CD4-positive, alpha-beta T cell treated with Interleukin-6 at 100 ng/mL for 8 hours (primary cell): ENCODE results near the gene AGFG2.
A peak's percentile ranks its signal among the peaks of the same experiment; 100 is the strongest.

ENCODE experiments used
- DNase-seq: peaks from one replicate; pipeline ENCODE4 v3.0.0-alpha.2; 2020; ENCODE audit warnings: mixed read lengths, low spot score

The AGFG2 gene

DNA sequence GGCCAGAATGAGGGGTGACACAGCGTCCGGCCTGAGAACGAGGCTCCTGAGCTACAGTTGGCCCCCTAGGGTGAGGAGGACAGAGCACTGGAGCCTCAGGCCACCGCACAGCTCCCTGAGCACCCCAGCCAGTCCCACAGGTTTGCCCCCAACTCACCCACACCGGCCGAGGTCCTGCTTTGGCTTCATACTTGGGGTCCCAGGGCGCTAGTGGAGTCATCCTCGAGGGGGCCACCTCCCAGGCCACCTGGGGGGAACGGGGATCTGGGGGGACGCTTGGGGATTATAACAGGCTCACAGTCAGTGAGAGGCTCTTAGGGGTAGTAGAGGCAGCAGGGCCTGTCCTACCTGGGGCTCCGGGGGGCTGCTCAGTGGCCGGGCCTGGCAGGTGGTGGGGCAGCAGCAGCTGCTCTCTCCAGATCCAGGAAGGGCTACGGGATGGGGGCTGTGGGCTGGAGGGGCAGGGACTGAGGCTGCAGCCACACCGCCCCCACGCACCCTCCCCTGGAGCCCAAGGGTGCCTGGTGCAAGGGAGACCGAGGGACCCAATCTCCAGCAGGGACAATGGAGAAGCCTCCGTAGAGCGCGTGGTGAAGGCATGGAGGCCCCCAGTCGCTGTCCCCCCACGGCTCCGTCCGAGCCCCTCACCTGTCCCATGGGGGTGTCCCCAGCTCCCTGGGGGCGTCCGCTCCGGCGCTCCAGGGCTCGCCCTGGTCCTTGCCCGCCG is 34.1 kb downstream of the AGFG2 start:
- DNase-seq = no peak

GRCh38 chr7:100573691-100574361 is 34.8 kb downstream of the AGFG2 start, which contains the start of gene SAP25:
Gene SAP25 (minus strand): TSS chr7:100573900. CDS start chr7:100573742, 158 bp downstream.
- no peak for DNase-seq

GRCh38 chr7:100574362-100575205 is 35.6 kb downstream of the AGFG2 start:
- no peak for DNase-seq

- no peak for DNase-seq
Measured at GRCh38 chr7:100575206-100575631, 36.2 kb downstream of the AGFG2 start.

- no peak for DNase-seq
Measured at GRCh38 chr7:100575746-100576383, 36.9 kb downstream of the AGFG2 start.

GRCh38 chr7:100576384-100576993 is 37.5 kb downstream of the AGFG2 start:
- no peak for DNase-seq

DNA sequence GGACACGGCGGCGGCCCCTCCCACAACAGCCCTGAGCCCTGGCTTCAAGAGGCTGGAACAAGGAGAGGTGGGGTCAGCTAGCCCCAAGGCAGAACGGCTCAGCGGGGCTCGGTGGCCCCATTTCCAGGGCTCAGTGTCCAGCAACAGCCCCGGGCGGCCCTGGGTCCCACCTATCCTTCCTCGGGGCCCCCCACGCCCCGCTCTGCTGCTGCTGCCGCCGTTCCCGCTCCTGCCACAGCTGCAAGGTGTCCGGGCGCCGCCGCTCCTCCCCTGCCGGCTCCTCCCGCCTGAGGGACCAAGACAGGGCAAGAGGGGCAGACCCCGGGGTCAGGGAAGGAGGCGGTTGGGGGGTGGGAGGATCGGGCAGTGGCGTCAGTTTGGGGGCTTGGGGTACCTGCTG is 38.1 kb downstream of the AGFG2 start:
- no peak for DNase-seq

- no peak for DNase-seq
Measured at GRCh38 chr7:100577507-100577906, 38.5 kb downstream of the AGFG2 start.

GRCh38 chr7:100578246-100579183 is 39.5 kb downstream of the AGFG2 start:
- no peak for DNase-seq

DNA sequence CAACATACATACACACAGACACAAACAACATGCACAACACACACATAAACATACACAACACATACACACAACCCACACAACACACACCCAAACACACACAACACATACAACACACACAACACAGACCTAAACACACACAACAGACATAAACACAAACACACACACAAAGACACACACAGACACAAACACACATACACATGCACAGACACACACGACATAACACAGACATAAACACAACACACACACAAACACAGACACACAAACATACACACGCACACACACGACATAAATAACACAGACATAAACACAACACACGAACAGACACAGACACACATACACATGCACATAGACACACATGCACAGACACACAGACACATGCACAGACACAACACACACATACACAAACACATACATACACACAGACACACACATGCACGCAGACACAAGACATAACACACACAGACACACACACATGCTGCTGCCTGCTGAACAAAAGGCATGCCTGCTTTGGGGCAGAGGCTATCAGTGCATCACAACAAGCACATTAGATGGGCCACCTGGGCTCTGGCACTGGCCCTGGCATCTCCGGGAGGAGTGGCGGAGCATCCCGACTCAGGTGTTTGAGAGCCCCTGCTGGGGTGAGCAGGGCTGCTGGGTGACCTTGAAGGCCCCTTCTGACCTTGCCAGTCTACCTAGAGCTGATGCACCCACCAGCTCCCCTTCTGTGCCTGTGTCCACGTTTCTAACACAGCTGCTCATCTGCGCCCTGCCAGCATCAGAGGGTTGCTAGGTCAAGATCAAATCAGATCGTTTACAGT is 41.7 kb downstream of the AGFG2 start:
- DNase-seq = no peak

DNA sequence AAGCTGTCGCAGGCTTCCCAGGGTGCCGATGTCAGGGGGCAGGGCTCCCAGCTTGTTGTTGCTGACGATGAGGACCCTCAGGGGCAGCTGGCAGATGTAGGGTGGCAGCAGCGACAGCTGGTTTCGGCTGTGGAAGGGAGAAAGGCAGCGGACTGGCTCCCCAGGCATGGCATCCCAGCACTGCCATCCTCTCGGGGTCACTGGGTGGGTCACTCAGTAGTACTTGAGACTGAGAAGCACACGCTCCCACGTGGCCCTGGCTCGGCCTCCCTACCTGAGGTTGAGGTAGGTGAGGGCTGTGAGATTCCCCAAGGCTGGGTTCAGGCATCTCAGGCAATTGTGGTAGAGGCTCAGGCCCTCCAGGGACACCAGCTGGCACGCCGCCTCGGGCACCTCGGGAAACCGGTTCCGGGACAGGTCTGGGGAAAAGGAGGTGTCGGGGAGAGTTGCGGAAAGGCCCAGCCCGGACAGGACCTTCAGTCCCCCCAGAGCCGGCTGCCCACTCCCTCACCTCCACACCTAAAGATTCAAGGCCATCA is 43.1 kb downstream of the AGFG2 start:
- no peak for DNase-seq

DNA sequence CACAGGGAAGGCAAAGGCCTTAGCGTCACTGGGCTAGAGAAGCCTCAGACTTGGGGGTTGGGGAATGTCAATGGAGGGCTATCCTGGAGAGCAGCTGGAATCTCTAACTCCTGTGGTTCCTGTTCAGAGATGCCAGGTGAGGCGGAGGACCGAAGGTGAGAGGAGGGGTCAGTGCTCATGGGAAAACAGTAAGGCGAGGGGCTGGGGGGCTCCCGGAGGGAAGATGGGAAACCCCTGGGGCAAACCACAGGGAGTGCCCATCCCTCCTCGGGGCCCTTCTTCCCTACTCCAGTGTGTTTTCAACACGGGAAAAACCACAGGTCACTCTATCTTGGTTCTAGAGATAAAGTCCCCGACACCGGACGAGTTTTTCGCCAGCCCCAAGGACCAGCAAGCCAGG is 43.6 kb downstream of the AGFG2 start:
- DNase-seq = no peak

GRCh38 chr7:100583132-100584053 is 44.4 kb downstream of the AGFG2 start:
- DNase-seq = peak; percentile 77

GRCh38 chr7:100584054-100584682 is 45.2 kb downstream of the AGFG2 start:
- DNase-seq = no peak

- DNase-seq = no peak
Measured at GRCh38 chr7:100584683-100585510, 45.9 kb downstream of the AGFG2 start.

DNA sequence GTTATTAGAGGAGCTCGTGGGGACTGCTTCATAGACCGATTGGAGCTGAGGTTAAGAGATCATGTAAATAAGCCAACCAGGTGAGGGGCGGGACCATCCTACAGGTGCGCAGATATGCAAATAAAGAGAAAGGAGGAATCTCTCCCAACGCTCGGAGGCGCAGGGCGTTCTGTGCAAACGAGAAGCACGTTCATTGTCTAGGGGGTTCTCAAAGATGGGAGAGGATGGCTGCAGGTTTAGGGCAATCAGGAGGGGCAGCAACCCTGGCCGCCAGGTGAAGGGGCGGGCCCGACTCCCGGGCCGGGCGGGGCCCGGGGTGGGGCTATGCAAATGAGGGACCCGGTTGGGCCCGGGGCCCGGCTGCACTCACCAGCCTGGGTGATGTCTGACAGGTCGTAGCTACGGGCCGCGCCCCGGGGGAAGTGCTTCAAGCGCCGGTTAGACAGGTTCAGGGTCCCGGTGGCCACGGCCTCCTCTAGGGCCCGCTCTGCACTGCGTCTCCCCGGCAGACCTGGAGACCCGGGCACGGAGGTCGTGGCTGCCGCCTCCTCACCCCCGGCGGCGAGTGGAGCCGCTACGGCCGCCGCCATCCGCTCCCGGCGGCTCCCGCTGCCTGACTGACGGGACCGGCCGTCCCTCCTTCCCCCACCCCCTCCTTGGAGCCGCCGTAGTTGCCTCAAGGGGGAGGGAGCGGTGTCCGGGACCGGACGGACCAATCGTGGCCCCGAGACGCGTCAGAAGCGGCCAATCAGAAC is 46.7 kb downstream of the AGFG2 start, which contains the start of gene LRCH4:
Gene LRCH4, minus strand, starts transcription at position 619 of the 755 bp plus-strand sequence. Its CDS starts 29 bp downstream, at position 590.
- DNase-seq = peak; percentile 49
